Mesendoderm (in vitro differentiated cells): Measurements from ENCODE around the gene ACCSL.
A peak's percentile ranks its signal among the peaks of the same experiment; 100 is the strongest.

Experiments
- DNase-seq: peaks from one replicate; pipeline ENCODE4 v3.0.0; 2013
- H2AK5ac ChIP-seq: 2 replicates; pipeline ENCODE4 v1.6.1; 2013; ENCODE audit warnings: low read length, inconsistent platforms
- H2BK120ac ChIP-seq: 2 replicates; pipeline ENCODE4 v1.6.1; 2013; ENCODE audit warnings: low read depth, mild to moderate bottlenecking, low read length, moderate library complexity, mixed read lengths
- H2BK15ac ChIP-seq: replicated peaks from 2 replicates; pipeline ENCODE4 v1.6.1; 2013; ENCODE audit warnings: low read depth, mild to moderate bottlenecking, moderate library complexity
- H2BK5ac ChIP-seq: 2 replicates; pipeline ENCODE4 v1.6.1; 2013; ENCODE audit warnings: low read length, inconsistent platforms
- H3K18ac ChIP-seq: 2 replicates; pipeline ENCODE4 v1.6.1; 2013; ENCODE audit warnings: mild to moderate bottlenecking, low read length, mixed read lengths
- H3K23ac ChIP-seq: one replicate; pipeline ENCODE4 v1.6.1; 2013; ENCODE audit warnings: low read length
- H3K27ac ChIP-seq: 2 replicates; pipeline ENCODE4 v1.5.1; 2013; ENCODE audit warnings: low read depth, mild to moderate bottlenecking, inconsistent platforms, low read length, moderate library complexity
- H3K27me3 ChIP-seq: 2 replicates; pipeline ENCODE4 v1.6.1; 2013; ENCODE audit warnings: low read length, control low read depth, mild to moderate bottlenecking, inconsistent platforms; ENCODE audit not compliant: insufficient read depth, poor library complexity
- H3K36me3 ChIP-seq: 2 replicates; pipeline ENCODE4 v1.6.1; 2013; ENCODE audit warnings: low read length, inconsistent platforms; ENCODE audit not compliant: control insufficient read depth, insufficient read depth
- H3K4ac ChIP-seq: one replicate; pipeline ENCODE4 v1.6.1; 2013; ENCODE audit warnings: low read depth, mild to moderate bottlenecking, low read length, moderate library complexity
- H3K4me1 ChIP-seq: 2 replicates; pipeline ENCODE4 v1.6.1; 2013; ENCODE audit warnings: low read depth, low read length, inconsistent platforms; ENCODE audit not compliant: control insufficient read depth
- H3K4me2 ChIP-seq: 2 replicates; pipeline ENCODE4 v1.6.1; 2013; ENCODE audit warnings: low read length
- H3K4me3 ChIP-seq: 2 replicates; pipeline ENCODE4 v1.5.1; 2013; ENCODE audit warnings: mild to moderate bottlenecking, low read length
- H3K56ac ChIP-seq: one replicate; pipeline ENCODE4 v1.6.1; 2013; ENCODE audit warnings: low read length
- H3K79me1 ChIP-seq: 2 replicates; pipeline ENCODE4 v1.6.1; 2013; ENCODE audit warnings: low read length, inconsistent platforms
- H3K79me2 ChIP-seq: 2 replicates; pipeline ENCODE4 v1.6.1; 2013; ENCODE audit warnings: mild to moderate bottlenecking, low read length; ENCODE audit not compliant: control insufficient read depth, insufficient read depth
- H3K9ac ChIP-seq: 2 replicates; pipeline ENCODE4 v1.6.1; 2013; ENCODE audit warnings: low read length, inconsistent platforms
- H4K5ac ChIP-seq: one replicate; pipeline ENCODE4 v1.6.1; 2013; ENCODE audit warnings: low read length
- H4K8ac ChIP-seq: one replicate; pipeline ENCODE4 v1.6.1; 2013; ENCODE audit warnings: low read depth, mild to moderate bottlenecking, control low read depth, low read length, moderate library complexity
- WGBS: extraction: QIAGEN DNeasy Blood & Tissue Kit; methylation state at CpG from one replicate; pipeline ENCODE4 v1.1.7; 2013; ENCODE audit warnings: low lambda C conversion rate, missing lambda C conversion rate; ENCODE audit not compliant: insufficient coverage; ENCODE audit errors: extremely low coverage; 5-methylcytosine and 5-hydroxymethylcytosine counted together

Gene ACCSL

DNA sequence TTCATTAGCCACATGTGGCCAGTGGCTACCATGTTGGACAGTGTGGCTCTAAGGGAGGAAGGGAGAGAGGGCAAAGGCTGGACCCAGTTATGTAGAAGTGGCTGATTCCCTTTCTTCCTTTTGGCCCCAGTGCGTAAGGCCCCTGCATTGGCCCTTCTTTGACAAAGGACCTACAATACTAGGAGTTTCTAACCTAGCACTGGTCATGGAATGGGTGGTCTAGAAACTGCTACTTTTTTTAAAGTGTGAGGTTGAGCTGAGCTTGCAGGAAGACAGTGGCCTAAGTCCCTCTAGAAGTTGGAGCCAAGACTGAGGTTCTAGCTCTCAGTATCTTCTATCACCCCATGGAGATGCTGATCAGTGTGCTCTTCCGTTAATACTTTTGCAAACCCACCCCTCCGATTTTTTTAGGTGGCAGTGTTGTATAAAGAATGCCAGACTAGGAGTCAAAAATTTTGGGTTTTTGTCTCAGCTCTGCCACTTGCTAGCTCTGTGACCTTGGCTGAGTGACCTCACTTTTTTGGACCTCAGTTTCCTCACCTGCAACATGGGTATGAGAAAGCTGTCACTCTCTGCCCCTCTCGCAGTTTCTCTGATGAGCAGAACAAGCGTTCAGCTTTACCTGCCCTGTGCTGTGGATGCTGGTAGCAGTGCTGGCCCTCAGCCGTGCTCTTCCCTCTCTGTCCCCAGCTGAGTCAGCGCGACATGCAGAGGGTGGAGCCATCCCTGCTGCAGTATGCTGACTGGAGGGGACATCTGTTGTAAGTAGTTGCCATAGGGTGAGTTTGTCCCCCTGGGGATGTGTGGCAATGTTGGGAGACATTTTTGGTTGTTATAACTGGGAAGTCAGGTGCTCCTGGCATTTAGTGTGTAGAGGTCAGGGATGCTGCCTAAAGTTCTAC is 25.2 kb downstream of the ACCSL start:
- no CpG with 5 or more reads among the region's 8 CpGs for WGBS
- H4K5ac ChIP-seq, result no peak overlapping the region
- H3K27me3 ChIP-seq, result no peaks in the 10 kb centered on the region
- H2AK5ac ChIP-seq, result no peak overlapping the region
- no peaks in the 10 kb centered on the region for H3K79me1 ChIP-seq
- no peaks in the 10 kb centered on the region for H3K79me2 ChIP-seq
- no peak overlapping the region for H3K18ac ChIP-seq
- no peak overlapping the region for H3K4me2 ChIP-seq
- no peak overlapping the region for H2BK120ac ChIP-seq
- no peak overlapping the region for H3K23ac ChIP-seq
- H2BK5ac ChIP-seq, result no peak overlapping the region
- no peaks in the 10 kb centered on the region for H3K4me1 ChIP-seq
- H3K27ac ChIP-seq, result no peak overlapping the region
- H3K9ac ChIP-seq, result no peak overlapping the region
- no peak overlapping the region for H3K56ac ChIP-seq
- H2BK15ac ChIP-seq, result no peak overlapping the region
- no peak overlapping the region for H3K4me3 ChIP-seq
- no peak overlapping the region for H4K8ac ChIP-seq
- no peaks in the 10 kb centered on the region for H3K36me3 ChIP-seq
- no peak for DNase-seq
- no peak overlapping the region for H3K4ac ChIP-seq

DNA sequence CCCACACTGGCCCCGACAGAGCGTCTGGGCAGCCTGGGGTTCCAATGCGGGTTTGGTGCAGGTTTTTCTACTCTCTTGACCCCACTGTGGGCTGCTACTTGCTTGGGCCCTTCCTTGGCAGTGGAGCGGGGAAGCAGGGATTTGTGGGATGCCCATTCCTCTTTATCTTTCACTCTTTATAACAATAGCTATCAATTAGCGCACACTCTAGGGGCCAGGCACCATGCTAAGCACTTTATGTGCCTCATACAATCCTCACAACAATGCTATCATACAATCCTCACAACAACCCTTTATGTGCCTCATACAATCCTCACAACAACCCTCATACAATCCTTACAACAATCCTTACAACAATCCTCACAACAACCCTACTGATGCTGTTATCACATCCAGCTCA is 31.0 kb downstream of the ACCSL start:
- no peak overlapping the region for H2BK120ac ChIP-seq
- no peak overlapping the region for H2BK15ac ChIP-seq
- H3K36me3 ChIP-seq, result no peaks in the 10 kb centered on the region
- no peak overlapping the region for H2AK5ac ChIP-seq
- H4K8ac ChIP-seq, result no peak overlapping the region
- H3K27me3 ChIP-seq, result no peaks in the 10 kb centered on the region
- H3K18ac ChIP-seq, result no peak overlapping the region
- no peaks in the 10 kb centered on the region for H3K79me1 ChIP-seq
- no peak overlapping the region for H2BK5ac ChIP-seq
- DNase-seq, result peak; percentile 70
- H4K5ac ChIP-seq, result no peak overlapping the region
- H3K4ac ChIP-seq, result no peak overlapping the region
- no peak overlapping the region for H3K23ac ChIP-seq
- no peak overlapping the region for H3K4me2 ChIP-seq
- no peak overlapping the region for H3K56ac ChIP-seq
- H3K4me3 ChIP-seq, result no peak overlapping the region
- H3K27ac ChIP-seq, result no peak overlapping the region
- H3K79me2 ChIP-seq, result no peaks in the 10 kb centered on the region
- H3K4me1 ChIP-seq, result no peaks in the 10 kb centered on the region
- no CpG with 5 or more reads among the region's 5 CpGs for WGBS
- no peak overlapping the region for H3K9ac ChIP-seq

DNA sequence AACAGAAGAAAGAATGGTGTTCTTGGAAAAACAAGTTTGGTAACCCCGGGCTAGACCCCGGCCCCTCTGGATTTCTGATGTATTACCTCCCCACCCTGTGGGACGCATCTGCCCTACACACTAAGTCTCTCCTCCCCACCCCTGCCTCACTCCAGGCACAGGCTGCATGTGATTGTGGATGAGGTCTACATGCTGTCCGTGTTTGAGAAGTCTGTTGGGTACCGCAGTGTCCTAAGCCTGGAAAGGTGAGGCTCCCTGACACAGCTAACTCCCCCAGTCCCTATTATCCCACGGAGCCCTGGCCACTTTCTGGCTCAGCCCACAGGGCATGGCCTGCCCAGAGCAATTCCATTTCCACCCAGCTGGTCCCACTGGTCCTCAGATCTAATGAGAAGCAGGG is 31.6 kb downstream of the ACCSL start:
- Histone ChIP-seq H3K4me3 (no peak overlapping the region), H4K5ac (no peak overlapping the region), H3K27me3 (no peaks in the 10 kb centered on the region), H3K4me1 (no peaks in the 10 kb centered on the region), H3K23ac (no peak overlapping the region), H3K36me3 (no peaks in the 10 kb centered on the region), H2BK120ac (no peak overlapping the region), H3K4me2 (no peak overlapping the region), H3K79me1 (no peaks in the 10 kb centered on the region), H3K9ac (no peak overlapping the region), H4K8ac (no peak overlapping the region), H2AK5ac (no peak overlapping the region), H2BK5ac (no peak overlapping the region), H3K56ac (peak overlapping the region; percentile 36), H3K18ac (no peak overlapping the region), H3K27ac (no peak overlapping the region), H3K79me2 (no peaks in the 10 kb centered on the region), H3K4ac (no peak overlapping the region), H2BK15ac (no peak overlapping the region)
- DNase-seq, result no peak
- WGBS, result no CpG with 5 or more reads among the region's 6 CpGs

DNA sequence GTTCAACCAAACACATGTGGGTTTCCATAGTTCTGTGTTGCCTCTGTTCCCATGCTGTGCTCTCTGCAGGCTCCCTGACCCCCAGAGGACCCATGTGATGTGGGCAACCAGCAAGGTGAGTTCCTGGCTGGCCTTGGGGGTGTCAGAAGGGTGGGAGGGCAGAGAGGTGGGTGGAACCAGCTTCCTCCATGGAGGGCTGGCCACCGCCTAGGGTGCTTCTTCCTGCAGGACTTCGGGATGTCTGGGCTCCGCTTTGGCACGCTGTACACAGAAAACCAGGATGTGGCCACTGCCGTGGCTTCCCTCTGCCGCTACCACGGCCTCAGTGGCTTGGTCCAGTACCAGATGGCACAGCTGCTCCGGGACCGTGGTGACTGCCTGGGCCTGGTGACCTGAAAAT is 33.2 kb downstream of the ACCSL start:
- no peak overlapping the region for H3K23ac ChIP-seq
- H3K4me2 ChIP-seq, result no peak overlapping the region
- H3K79me1 ChIP-seq, result no peaks in the 10 kb centered on the region
- no peak overlapping the region for H4K5ac ChIP-seq
- WGBS, result no CpG with 5 or more reads among the region's 9 CpGs
- H4K8ac ChIP-seq, result no peak overlapping the region
- H2BK5ac ChIP-seq, result no peak overlapping the region
- no peak overlapping the region for H3K4ac ChIP-seq
- no peak overlapping the region for H3K4me3 ChIP-seq
- no peaks in the 10 kb centered on the region for H3K27me3 ChIP-seq
- H3K79me2 ChIP-seq, result no peaks in the 10 kb centered on the region
- H3K27ac ChIP-seq, result no peak overlapping the region
- H3K18ac ChIP-seq, result no peak overlapping the region
- H3K56ac ChIP-seq, result no peak overlapping the region
- no peak overlapping the region for H2BK120ac ChIP-seq
- H3K4me1 ChIP-seq, result no peaks in the 10 kb centered on the region
- no peak for DNase-seq
- no peak overlapping the region for H2AK5ac ChIP-seq
- no peaks in the 10 kb centered on the region for H3K36me3 ChIP-seq
- no peak overlapping the region for H3K9ac ChIP-seq
- no peak overlapping the region for H2BK15ac ChIP-seq

DNA sequence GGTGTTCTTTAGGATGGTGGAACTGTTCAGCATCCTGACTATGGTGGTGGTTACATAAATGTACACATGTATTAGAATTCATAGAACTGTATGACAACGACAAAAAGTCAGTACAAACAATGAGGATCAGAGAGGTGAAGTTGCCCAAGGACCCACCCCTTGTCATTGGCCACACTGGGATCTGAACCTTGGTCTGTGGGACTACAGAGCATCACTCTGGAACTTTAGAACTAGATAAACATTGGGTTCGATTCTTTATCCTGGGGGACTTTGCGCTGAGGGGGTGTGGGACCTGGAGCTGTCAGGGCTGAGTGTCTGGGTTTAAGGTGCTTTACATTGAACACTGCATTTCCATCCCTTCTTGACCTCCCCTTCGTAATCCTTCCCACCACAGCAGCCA is 34.9 kb downstream of the ACCSL start:
- no peaks in the 10 kb centered on the region for H3K27me3 ChIP-seq

DNA sequence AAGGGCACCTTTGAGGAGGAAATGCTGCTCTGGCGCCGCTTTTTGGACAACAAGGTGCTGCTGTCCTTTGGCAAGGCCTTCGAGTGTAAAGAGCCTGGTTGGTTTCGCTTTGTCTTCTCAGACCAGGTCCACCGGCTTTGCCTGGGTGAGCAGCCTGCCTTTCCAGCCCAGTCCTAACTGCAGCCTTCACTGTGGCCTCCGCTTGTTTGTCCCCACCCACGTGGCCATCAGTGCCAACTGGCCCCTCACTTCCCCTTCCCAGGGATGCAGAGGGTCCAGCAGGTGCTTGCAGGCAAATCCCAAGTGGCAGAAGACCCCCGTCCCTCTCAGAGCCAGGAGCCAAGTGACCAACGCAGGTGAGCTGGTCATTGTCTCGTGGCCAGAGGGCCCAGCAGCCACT is 35.7 kb downstream of the ACCSL start:
- H2BK120ac ChIP-seq, result no peak overlapping the region
- DNase-seq, result no peak
- no CpG with 5 or more reads among the region's 10 CpGs for WGBS
- no peak overlapping the region for H3K9ac ChIP-seq
- H3K4ac ChIP-seq, result no peak overlapping the region
- H3K4me2 ChIP-seq, result no peak overlapping the region
- H3K4me1 ChIP-seq, result no peaks in the 10 kb centered on the region
- no peak overlapping the region for H3K23ac ChIP-seq
- H3K79me1 ChIP-seq, result no peaks in the 10 kb centered on the region
- no peaks in the 10 kb centered on the region for H3K79me2 ChIP-seq
- no peak overlapping the region for H3K18ac ChIP-seq
- no peak overlapping the region for H4K5ac ChIP-seq
- no peak overlapping the region for H4K8ac ChIP-seq
- no peak overlapping the region for H3K27ac ChIP-seq
- H3K36me3 ChIP-seq, result no peaks in the 10 kb centered on the region
- no peak overlapping the region for H2BK15ac ChIP-seq
- no peak overlapping the region for H2AK5ac ChIP-seq
- H2BK5ac ChIP-seq, result no peak overlapping the region
- H3K56ac ChIP-seq, result no peak overlapping the region
- H3K4me3 ChIP-seq, result no peak overlapping the region
- no peaks in the 10 kb centered on the region for H3K27me3 ChIP-seq

More for the DNA sequence above, 34.9 kb downstream of the ACCSL start:
- Histone ChIP-seq H3K4me3 (no peak overlapping the region), H3K9ac (no peak overlapping the region), H3K4me1 (no peaks in the 10 kb centered on the region), H4K8ac (no peak overlapping the region), H3K79me1 (no peaks in the 10 kb centered on the region), H3K27ac (no peak overlapping the region), H4K5ac (no peak overlapping the region), H2BK15ac (no peak overlapping the region), H3K36me3 (no peaks in the 10 kb centered on the region), H3K4me2 (no peak overlapping the region), H3K4ac (no peak overlapping the region), H2BK120ac (no peak overlapping the region), H2BK5ac (no peak overlapping the region), H2AK5ac (no peak overlapping the region), H3K79me2 (no peaks in the 10 kb centered on the region), H3K18ac (no peak overlapping the region), H3K56ac (no peak overlapping the region), H3K23ac (no peak overlapping the region)
- no peak for DNase-seq
- no CpG with 5 or more reads among the region's 4 CpGs for WGBS
